ENCODE data around the gene PRXL2C.
"Not testable (repeated sequence)": the region's sequence is repeated elsewhere in the genome, so short reads cannot be mapped to it uniquely, and the experiment has no call there.

PRXL2C gene

DNA sequence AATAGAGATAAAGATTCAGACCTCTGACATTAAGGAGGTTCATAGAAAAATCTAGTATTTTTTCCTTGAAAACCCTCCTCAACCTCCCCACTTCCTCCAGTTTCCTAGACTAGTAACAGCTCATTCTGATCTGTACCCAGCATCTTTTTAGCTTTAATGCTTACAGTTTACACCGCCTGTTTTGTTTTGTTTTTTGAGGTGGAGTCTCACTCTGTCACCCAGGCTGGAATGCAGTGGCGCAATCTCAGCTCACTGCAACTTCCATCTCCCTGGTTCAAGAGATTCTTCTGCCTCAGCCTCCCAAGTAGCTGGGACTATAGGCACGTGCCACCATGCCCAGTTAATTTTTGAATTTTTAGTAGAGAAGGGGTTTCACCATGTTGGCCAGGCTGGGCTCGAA is 40.5 kb downstream of the PRXL2C start:
- peak overlapping the region; percentile 20 for H3K27ac ChIP-seq
- not testable (repeated sequence) for DNase-seq (ENCODE audit: low read depth, low spot score)

DNA sequence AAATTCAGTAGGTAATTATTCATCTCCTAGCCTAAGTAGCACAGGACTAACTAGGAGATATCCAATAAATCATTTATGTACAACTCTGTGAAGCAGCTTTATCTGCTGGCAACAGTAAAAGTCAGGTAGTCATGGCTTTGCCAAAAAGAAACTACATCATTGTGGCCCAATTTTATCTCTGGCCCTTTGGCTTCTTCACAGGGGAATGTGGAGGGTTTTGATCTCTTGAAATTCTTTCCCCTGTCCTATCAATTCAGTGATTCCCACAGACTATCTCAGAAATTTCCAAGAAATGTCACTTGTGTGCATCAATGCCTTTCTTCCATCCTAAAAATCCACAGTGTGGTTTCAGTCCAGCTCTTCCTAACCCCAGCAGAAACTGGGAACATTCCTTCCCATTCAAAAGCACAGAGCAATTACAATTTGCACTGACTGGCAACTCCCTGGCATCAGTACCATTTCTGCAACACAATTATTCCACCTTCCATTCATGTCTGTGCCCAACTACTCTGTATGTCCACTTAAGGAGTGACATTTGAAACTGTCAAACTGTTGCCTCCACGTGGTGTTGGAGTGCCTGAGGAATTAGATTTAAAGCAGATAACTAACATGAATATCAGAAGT is 42.0 kb downstream of the PRXL2C start:
- H3K27ac ChIP-seq = no peak overlapping the region

DNA sequence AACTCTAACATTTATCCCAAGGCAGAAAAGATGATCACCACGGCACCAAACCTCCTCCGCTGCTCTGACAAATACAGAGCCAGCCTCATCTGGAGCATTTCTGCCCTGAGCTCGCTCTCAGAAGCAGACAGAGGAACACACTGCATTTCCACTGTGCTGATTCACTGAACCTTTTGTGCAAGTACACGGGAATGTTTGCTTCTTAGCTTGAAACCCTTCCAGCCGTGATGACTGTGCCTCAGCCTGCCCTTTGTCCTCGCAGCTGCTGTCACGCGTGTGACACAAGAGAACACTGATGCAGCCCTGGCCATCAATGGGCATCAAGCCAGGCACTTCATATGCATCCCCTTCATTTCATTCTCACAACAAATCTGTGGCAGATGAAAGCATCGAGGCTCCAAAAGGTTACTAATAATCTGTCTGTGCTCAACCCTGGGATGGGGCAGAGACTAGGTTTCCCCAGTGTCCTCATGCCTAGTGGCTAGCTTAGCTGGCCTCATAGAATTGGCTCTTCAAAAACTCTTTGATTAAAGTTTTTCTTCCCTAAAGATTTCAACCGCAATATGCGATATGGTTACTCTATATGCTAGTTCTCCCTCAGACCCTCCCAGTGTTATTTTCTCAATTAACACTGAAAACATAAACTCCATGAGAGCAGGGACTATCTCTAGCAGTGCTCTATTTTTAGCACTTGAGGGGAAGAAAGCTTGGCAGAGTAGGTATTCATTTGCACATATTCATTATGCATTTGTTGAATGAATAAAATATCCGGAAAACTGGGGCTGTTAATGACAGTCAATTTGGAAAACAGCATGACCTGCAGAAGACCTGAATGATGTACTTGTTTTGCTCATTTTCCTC is 42.8 kb downstream of the PRXL2C start:
- peak; percentile 54 for DNase-seq (ENCODE audit: low read depth, low spot score)
- peak overlapping the region; percentile 34 for H3K27ac ChIP-seq

More for the DNA sequence above, 42.0 kb downstream of the PRXL2C start:
- DNase-seq (ENCODE audit: low read depth, low spot score) = no peak

DNA sequence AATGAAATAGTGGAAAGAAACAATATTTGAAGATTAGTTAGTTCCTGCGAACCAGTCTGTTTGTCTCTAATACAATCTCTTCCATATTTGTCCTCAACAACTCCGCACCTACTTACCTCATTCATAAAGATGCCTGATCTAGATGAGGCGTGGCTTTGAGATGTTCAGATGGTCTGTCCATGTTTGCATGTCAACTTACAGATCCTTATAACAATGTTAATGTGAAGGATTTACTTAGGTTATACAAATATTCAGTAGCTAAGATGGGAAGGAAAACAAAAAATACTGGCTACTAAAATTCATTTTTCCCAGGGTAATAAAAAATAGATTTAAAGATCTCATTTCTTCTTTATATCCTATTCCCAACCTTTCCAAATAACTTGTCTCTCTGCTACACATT is 43.8 kb downstream of the PRXL2C start:
- no peak for DNase-seq (ENCODE audit: low read depth, low spot score)
- no peak overlapping the region for H3K27ac ChIP-seq

DNA sequence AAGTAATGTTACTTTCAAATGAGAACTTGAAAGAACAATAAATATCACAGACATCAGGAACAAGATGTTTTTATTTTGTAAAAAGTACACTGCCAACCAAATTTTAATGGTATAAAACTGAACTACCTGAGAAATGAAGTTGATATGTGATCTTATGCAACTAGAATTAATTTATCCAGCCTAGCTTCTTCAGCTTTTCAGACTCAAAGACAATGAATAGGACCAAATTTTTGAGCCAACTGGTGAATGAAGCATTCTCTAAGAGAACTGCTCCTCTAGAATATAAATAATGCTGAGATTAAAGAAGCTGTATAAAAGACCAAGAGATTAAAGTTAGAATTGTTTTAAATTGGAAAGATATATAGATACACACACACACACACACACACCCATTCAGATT is 45.4 kb downstream of the PRXL2C start:
- no peak overlapping the region for H3K27ac ChIP-seq
- no peak for DNase-seq (ENCODE audit: low read depth, low spot score)

DNA sequence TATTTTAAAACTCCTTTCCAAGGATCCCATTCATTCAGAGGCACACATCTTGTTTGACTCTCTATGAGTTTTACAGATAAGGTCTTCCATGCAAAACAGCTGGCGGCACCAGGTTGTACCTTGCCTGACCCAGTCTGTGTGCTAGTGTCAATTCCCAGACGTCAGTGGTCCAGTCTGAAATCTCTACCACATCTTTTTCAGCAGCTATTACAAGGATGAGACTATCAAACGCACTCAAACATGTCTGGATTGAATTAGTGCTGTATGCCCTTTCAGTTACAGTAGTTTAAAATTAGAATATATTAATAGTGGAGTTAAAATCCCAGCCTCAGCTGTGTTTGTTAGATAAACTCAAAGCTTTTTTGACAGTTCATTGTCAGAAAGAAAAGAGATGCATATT is 47.1 kb downstream of the PRXL2C start:
- no peak for DNase-seq (ENCODE audit: low read depth, low spot score)
- no peak overlapping the region for H3K27ac ChIP-seq

DNA sequence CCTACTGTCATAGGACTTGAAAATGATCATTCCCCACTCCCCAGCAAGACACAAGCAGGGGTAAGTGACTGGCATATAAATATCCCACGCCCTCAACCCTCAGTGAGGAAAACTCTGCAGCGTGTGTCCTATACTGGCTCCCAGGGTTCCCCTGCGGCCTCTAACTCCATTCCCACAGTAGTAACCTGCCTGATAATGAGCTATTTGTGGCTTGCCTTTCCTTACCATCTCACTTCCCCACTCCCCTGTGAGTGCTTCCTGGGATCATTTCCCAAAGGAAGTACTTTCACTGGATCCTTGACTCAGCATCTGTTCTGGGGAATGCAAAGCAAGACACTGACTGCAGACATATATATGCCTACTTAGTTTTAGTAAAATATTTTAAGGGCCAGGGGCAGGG is 49.8 kb downstream of the PRXL2C start:
- no peak overlapping the region for H3K27ac ChIP-seq
- no peak for DNase-seq (ENCODE audit: low read depth, low spot score)

DNA sequence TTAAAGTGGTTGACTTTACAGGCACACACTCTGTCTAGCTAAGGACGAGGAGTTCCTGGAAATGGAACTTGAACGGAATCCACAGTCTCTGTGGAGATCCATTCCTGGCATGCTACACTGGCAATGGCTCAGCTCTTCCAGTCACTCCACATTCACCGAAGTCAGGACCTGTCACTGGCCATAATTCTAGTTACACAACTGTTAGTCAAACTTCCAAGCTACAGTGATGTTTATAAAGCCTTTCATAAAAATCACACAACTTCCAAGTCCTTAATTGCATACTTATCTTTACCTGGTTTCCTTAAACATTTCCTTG is 51.2 kb downstream of the PRXL2C start:
- no peak for DNase-seq (ENCODE audit: low read depth, low spot score)
- peak overlapping the region; percentile 41 for H3K27ac ChIP-seq

DNA sequence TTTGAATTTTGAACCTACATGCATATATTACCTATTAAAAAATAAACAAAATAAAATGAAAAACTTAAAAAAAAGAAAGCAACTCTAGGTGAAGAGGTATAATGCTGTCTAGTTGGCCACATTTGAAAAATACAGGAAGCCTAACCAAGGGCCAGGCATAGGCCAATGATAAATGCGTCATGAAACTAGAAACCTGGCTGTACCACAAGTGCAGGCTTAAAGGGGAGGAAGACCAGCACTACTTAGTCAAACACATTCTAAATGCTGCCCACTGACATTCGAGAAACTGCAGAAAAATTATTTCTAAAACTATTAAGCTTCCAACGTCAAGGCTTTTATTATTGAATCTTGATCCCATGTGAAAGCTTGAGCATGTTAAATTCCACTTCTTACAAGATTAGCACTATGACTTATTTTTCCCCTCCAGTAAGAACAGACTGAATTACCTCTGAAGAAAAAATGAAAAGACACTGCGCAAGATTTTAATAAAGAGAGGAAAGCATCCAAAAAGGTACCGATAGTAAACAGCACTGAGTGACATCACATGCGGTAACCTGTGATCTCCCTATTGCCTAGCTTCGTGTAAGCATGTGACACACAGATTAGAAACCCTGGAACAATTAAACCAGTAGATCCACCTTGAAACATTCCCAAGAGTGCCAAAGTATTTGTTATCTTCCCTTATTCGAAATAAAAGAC is 51.7 kb downstream of the PRXL2C start:
- DNase-seq (ENCODE audit: low read depth, low spot score) = no peak
- peak overlapping the region; percentile 41 for H3K27ac ChIP-seq

DNA sequence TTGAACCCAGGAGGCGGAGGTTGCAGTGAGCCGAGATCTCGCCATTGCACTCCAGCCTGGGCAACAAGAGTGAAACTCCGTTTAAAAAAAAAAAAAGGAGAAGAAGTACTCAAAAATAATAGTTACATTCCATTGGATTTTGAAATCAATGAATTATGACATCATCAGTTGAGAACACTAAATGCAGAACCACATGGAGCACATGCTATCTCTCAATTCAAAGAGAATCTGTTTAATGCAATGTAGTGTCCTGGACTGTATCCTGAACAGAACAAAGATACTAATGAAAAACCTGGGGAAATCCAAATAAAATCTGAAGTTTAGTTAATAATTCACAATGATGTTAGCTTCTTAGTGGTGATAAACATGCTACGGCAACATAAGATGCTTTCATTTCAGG is 55.8 kb downstream of the PRXL2C start:
- no peak overlapping the region for H3K27ac ChIP-seq
- no peak for DNase-seq (ENCODE audit: low read depth, low spot score)

DNA sequence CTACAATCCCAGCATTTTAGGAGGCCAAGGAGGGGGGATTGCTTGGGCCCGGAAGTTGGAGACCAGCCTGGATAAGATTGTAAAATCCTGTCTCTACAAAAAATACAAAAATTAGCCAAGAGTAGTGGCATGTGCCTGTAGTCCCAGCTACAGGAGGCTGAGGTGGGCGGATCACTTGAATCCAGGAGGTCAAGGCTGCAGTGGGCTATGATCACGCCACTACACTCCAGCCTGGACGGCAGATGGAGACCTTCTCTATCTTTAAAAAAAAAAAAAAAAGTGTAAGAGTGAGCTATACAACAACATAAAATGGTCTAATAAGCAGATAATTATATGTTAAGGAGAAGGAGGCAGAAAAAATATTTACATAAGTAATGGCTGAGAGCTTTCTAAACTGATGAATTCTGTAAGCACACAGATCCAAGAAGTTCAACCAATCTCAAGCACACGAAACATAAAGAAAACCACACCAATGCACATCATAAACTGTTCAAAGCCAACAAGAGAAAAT is 58.5 kb downstream of the PRXL2C start:
- DNase-seq (ENCODE audit: low read depth, low spot score) = no peak
- H3K27ac ChIP-seq = no peak overlapping the region

All from epithelial cell of prostate (primary cell).